SH-SY5Y (cell line): Measurements from ENCODE around the gene ROR2.
A peak's percentile ranks its signal among the peaks of the same experiment; 100 is the strongest.

Experiments used
- GATA2 ChIP-seq: IDR thresholded peaks from 2 replicates; pipeline ENCODE4 v1.6.1; 2011; ENCODE audit warnings: mild to moderate bottlenecking, low read depth, low read length
- GATA3 ChIP-seq: IDR thresholded peaks from 2 replicates; pipeline ENCODE4 v1.6.1; 2011; ENCODE audit warnings: low read depth, mild to moderate bottlenecking, low read length, moderate library complexity

The ROR2 gene

GRCh38 chr9:91697201-91697600, 252.8 kb downstream of the ROR2 start:
- TF ChIP-seq GATA3 = no peak
- TF ChIP-seq GATA2 = no peak

- TF ChIP-seq GATA3 (no peak), GATA2 (no peak)
Observed at GRCh38 chr9:91694081-91694870, 255.8 kb downstream of the ROR2 start.

- TF ChIP-seq GATA3 = no peak
- no peak for TF ChIP-seq GATA2
Observed at GRCh38 chr9:91693226-91693625, 256.8 kb downstream of the ROR2 start.

GRCh38 chr9:91690540-91691249, 259.3 kb downstream of the ROR2 start:
- TF ChIP-seq GATA2 (no peak), GATA3 (no peak)

GRCh38 chr9:91689006-91689405, 261.0 kb downstream of the ROR2 start:
- TF ChIP-seq GATA3 = no peak
- TF ChIP-seq GATA2 = no peak

- TF ChIP-seq GATA3 (no peak), GATA2 (no peak)
Observed at GRCh38 chr9:91683269-91683668, 266.8 kb downstream of the ROR2 start.

- TF ChIP-seq GATA2 (no peak), GATA3 (no peak)
Observed at GRCh38 chr9:91682806-91683205, 267.2 kb downstream of the ROR2 start.

GRCh38 chr9:91681461-91682305, 268.3 kb downstream of the ROR2 start:
- TF ChIP-seq GATA2 (no peak), GATA3 (no peak)

GRCh38 chr9:91680998-91681397, 269.0 kb downstream of the ROR2 start:
- no peak for TF ChIP-seq GATA3
- TF ChIP-seq GATA2 = no peak

- TF ChIP-seq GATA2 (no peak), GATA3 (no peak)
Observed at GRCh38 chr9:91680106-91680505, 269.9 kb downstream of the ROR2 start.

- no peak for TF ChIP-seq GATA2
- TF ChIP-seq GATA3 = no peak
Observed at GRCh38 chr9:91678807-91679580, 271.0 kb downstream of the ROR2 start.

- TF ChIP-seq GATA3 (0 out of 2 replicates have a peak, but pooled peaks have one; percentile 20), GATA2 (peak; percentile 19; the same call in 1 of the 2 replicates)
Observed at GRCh38 chr9:91677822-91678436, 272.1 kb downstream of the ROR2 start.

- no peak for TF ChIP-seq GATA2
- TF ChIP-seq GATA3 = no peak
Observed at GRCh38 chr9:91677331-91677730, 272.7 kb downstream of the ROR2 start.

- TF ChIP-seq GATA3 (no peak), GATA2 (no peak)
Observed at GRCh38 chr9:91676046-91676445, 274.0 kb downstream of the ROR2 start.
